Endothelial cell of umbilical vein (primary cell): ENCODE measurements around the gene TMEM108. TPM values are rescaled to one million over a fixed set of nuclear protein-coding genes. Genes with fewer than 3 reads are reported as not detected.

Source experiments
- BruUV-seq: library from RNA; stranded (reverse); fragments of 400-500 nt; replicated peaks from 2 replicates; lab custom pipeline; 2021; lab: Mats Ljungman, UMichigan
- CTCF ChIA-PET: fragments of 300-600, 350-600 bp; sonication (Branson Sonifier 250); formaldehyde crosslinking; loops from one replicate; lab custom pipeline; 2021; ENCODE audit warnings: antibody characterized with exemption, inconsistent platforms; lab: Charles Lee
- POLR2A ChIA-PET: fragments of 300-600, 350-600 bp; sonication (Branson Sonifier 250); formaldehyde crosslinking; loops from one replicate; lab custom pipeline; 2021; ENCODE audit warnings: antibody characterized with exemption, inconsistent platforms; lab: Charles Lee
- DNase-seq: peaks from one replicate; pipeline ENCODE4 v3.0.0-alpha.2; 2011; ENCODE audit warnings: low read depth, low spot score
- FAIRE-seq: peaks from 2 replicates; lab custom pipeline; 2011; peaks lifted over from hg19 to GRCh38; lab: Jason Lieb, UNC
- H2AFZ ChIP-seq: 2 replicates; pipeline ENCODE4 v1.6.0; 2012; ENCODE audit warnings: low read depth, low read length, control low read depth, inconsistent platforms
- H3K27ac ChIP-seq: 2 replicates; pipeline ENCODE4 v1.5.1; 2011; ENCODE audit warnings: low read depth, mild to moderate bottlenecking, control low read depth, low read length, moderate library complexity; ENCODE audit not compliant: insufficient read depth
- H3K27me3 ChIP-seq, 2 experiments: 2 replicates each; pipeline versions ENCODE4 v1.6.0 to v1.6.1; 2011; ENCODE audit warnings: low read length in 2 of 2, mixed read lengths in 1 of 2; ENCODE audit not compliant: control insufficient read depth in 2 of 2, insufficient read depth in 2 of 2
- H3K36me3 ChIP-seq, 2 experiments: 2 replicates in 1 of 2; 3 replicates in 1 of 2; pipeline ENCODE4 v1.5.1; 2011; ENCODE audit warnings: low read length in 2 of 2, mild to moderate bottlenecking in 1 of 2, moderate library complexity in 1 of 2; ENCODE audit not compliant: control insufficient read depth in 2 of 2, insufficient read depth in 2 of 2; ENCODE audit errors: extremely low read depth in 1 of 2
- H3K4me1 ChIP-seq: 3 replicates; pipeline ENCODE4 v1.5.1; 2011; ENCODE audit warnings: mild to moderate bottlenecking, low read length; ENCODE audit not compliant: control insufficient read depth, insufficient read depth; ENCODE audit errors: extremely low read depth
- H3K4me2 ChIP-seq: 2 replicates; pipeline ENCODE4 v1.6.1; 2011; ENCODE audit warnings: low read length, control low read depth, mixed read lengths; ENCODE audit not compliant: insufficient read depth
- H3K4me3 ChIP-seq, 3 experiments: fragments of 200-600 bp in 1 of 3; sonication (generic), shearing (Covaris generic) in 1 of 3; replicated peaks in 1 of 3; 2 replicates each; pipeline ENCODE4 v1.5.1; 2011 to 2016; ENCODE audit warnings: control low read depth in 3 of 3, low read length in 3 of 3, mild to moderate bottlenecking in 2 of 3, inconsistent platforms in 1 of 3, low read depth in 1 of 3, moderate library complexity in 1 of 3; ENCODE audit not compliant: insufficient read depth in 1 of 3
- H3K79me2 ChIP-seq: 2 replicates; pipeline ENCODE4 v1.6.0; 2012; ENCODE audit warnings: low read length, inconsistent platforms; ENCODE audit not compliant: control insufficient read depth, insufficient read depth
- H3K9ac ChIP-seq: replicated peaks from 2 replicates; pipeline ENCODE3; 2011; ENCODE audit warnings: low read length, control low read depth; ENCODE audit not compliant: insufficient read depth; ENCODE audit errors: extremely low read depth
- H3K9me1 ChIP-seq: replicated peaks from 3 replicates; pipeline ENCODE4 v1.6.0; 2011; ENCODE audit warnings: mild to moderate bottlenecking, low read length; ENCODE audit not compliant: control insufficient read depth, insufficient read depth; ENCODE audit errors: extremely low read depth
- H3K9me3 ChIP-seq: replicated peaks from 2 replicates; pipeline ENCODE4 v1.5.1; 2012; ENCODE audit warnings: low read length, inconsistent platforms; ENCODE audit not compliant: control insufficient read depth, insufficient read depth
- H4K20me1 ChIP-seq: replicated peaks from 2 replicates; pipeline ENCODE3; 2011; ENCODE audit warnings: mild to moderate bottlenecking, low read length; ENCODE audit not compliant: control insufficient read depth, insufficient read depth; ENCODE audit errors: extremely low read depth
- EZH2 ChIP-seq: IDR thresholded peaks from 2 replicates; pipeline ENCODE4 v1.6.1; 2012; ENCODE audit warnings: borderline replicate concordance, low read depth, mild to moderate bottlenecking, moderate library complexity, low read length, inconsistent platforms; ENCODE audit not compliant: severe bottlenecking
- MYC ChIP-seq: IDR thresholded peaks from one replicate; pipeline ENCODE4 v1.6.1; 2011; ENCODE audit warnings: mild to moderate bottlenecking, low read depth, low read length
- dilution Hi-C: fragments of 300-500 bp; cut with MboI; formaldehyde crosslinking; loops from one replicate; pipeline ENCODE4 v1.15.0; 2019; ENCODE audit warnings: low sequenced_read_pairs; ENCODE audit not compliant: extremely low pct_ligation_motif_present
- intact Hi-C: fragments of 100-400 bp; cut with micrococcal nuclease; formaldehyde crosslinking; loops from one replicate; pipeline ENCODE4 v1.10.0; 2022
- polyA plus RNA-seq, 4 experiments: library from polyadenylated mRNA; depleted of rRNA in 3 of 4; stranded (reverse) in 3 of 4; unstranded in 1 of 4; fragments of >200 nt; gene quantifications; 2 replicates each; pipeline versions ENCODE4 v1.2.1 to v1.2.3, GENCODE V29; 2011 to 2012; ENCODE audit warnings: missing spikeins in 1 of 4
- total RNA-seq: library from RNA; stranded (reverse); gene quantifications from 2 replicates; pipeline ENCODE4 v1.2.3, GENCODE V29; 2021
- TF ChIP-seq, protein P1 (sequence below): IDR thresholded peaks from 2 replicates; pipeline ENCODE4 v1.6.1; 2011; ENCODE audit not compliant: insufficient read depth, insufficient read length
- TF ChIP-seq, protein P2 (sequence below), 2 donors: IDR thresholded peaks; 1 replicate in 1 of 2; 2 replicates in 1 of 2; pipeline ENCODE4 v1.5.1; 2011; ENCODE audit warnings: low read length in 2 of 2, mild to moderate bottlenecking in 2 of 2, moderate library complexity in 2 of 2, control low read depth in 1 of 2, inconsistent platforms in 1 of 2, low read depth in 1 of 2; ENCODE audit not compliant: insufficient read depth in 1 of 2; ENCODE audit errors: extremely low read depth in 1 of 2

TMEM108 gene
- total and polyA plus RNA-seq, 2 donors (not counting 3 experiments of a cell fraction or from before 2014, with no cell fraction given), result 0.40 to 1.1 TPM

DNA sequence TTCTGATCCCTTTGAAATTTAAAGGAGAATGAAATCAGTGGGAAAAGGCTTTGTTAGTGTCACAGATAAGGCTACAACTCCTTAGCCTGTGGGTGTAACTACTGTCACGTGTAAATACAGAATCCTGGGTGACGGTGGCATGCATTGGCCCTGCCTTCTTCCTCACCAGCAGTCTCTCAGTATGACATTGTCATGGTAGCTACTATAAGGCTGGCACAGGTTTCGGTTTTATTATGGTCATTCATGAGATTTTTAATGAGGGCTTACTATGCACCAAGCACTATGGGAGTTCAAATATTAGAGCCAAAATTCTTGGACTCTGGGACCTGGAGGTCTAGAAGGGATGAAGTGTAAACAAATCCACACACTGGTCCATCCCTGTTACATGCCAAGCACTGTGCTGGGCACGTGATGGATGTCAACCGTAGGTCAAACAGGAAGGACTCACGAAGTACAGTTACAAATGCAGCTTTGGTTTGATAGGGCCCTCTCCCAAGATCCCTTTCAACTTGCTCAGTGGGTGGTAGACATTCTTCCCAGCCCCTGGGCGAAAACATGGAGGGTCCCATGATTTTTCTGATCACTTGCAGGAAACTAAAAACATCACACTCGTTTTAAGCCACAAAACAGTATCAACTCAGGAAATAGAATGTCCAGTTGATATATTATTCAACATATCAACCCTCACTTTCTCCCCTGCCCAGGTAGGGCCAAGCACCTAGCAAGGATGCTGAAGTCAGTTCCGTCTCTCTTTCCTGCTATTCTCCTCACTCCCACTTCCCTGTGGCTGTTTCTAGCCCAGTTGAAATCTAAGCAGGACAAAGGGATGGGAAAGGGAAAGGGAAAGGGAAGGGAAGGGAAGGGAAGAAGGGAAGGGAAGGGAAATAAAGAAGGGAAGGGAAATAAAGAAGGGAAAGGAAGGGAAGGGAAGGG, 387.0 kb downstream of the TMEM108 start:
- Histone ChIP-seq H3K9ac (no peak overlapping the region), H3K4me3 (no peak overlapping the region), H3K27ac (no peak overlapping the region), H3K36me3 (no peaks in the 10 kb centered on the region), H3K9me1 (no peaks in the 10 kb centered on the region), H3K4me2 (no peak overlapping the region), H3K27me3 (peaks cover 2 to 12% of the 10 kb centered on the region in 2 experiments), H3K9me3 (no peaks in the 10 kb centered on the region), H4K20me1 (no peaks in the 10 kb centered on the region), H3K79me2 (no peaks in the 10 kb centered on the region), H3K4me1 (no peaks in the 10 kb centered on the region), H2AFZ (no peak overlapping the region)
- DNase-seq (no peak), FAIRE-seq (no peak)
- intact Hi-C loops, result no loop called here
- dilution Hi-C loops, result no loop called here
- ChIA-PET POLR2A (no interaction called here), CTCF (interaction anchor here (1.0 to 6.2 kb wide), 6 partner anchors 17 to 766 kb away, joined by 4 to 109 read pairs (median 5); partner anchors contain the start of gene ACAD11)
- no TSS peak for BruUV-seq
- TF ChIP-seq EZH2 (no peak), MYC (no peak)
- TF ChIP-seq, protein P1, sequence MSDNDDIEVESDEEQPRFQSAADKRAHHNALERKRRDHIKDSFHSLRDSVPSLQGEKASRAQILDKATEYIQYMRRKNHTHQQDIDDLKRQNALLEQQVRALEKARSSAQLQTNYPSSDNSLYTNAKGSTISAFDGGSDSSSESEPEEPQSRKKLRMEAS, result no peak
- TF ChIP-seq, protein P2, sequence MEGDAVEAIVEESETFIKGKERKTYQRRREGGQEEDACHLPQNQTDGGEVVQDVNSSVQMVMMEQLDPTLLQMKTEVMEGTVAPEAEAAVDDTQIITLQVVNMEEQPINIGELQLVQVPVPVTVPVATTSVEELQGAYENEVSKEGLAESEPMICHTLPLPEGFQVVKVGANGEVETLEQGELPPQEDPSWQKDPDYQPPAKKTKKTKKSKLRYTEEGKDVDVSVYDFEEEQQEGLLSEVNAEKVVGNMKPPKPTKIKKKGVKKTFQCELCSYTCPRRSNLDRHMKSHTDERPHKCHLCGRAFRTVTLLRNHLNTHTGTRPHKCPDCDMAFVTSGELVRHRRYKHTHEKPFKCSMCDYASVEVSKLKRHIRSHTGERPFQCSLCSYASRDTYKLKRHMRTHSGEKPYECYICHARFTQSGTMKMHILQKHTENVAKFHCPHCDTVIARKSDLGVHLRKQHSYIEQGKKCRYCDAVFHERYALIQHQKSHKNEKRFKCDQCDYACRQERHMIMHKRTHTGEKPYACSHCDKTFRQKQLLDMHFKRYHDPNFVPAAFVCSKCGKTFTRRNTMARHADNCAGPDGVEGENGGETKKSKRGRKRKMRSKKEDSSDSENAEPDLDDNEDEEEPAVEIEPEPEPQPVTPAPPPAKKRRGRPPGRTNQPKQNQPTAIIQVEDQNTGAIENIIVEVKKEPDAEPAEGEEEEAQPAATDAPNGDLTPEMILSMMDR (IDR thresholded peaks at IDR 0.05; ENCODE audit: extremely low read depth in 1 of 2, insufficient read depth in 1 of 2, low read depth in 1 of 2, low read length in 2 of 2), result no peak
